ENCODE measurements around the gene RGS3.

The RGS3 gene

GRCh38 chr9:113465599-113466140 is 2.1 kb downstream of the RGS3 start:
- DNase-seq (ENCODE audit: low spot score) = no peak
- Histone ChIP-seq H3K27me3 (ENCODE audit: insufficient read depth, poor library complexity, severe bottlenecking) (peaks cover 12% of the 10 kb centered on the region), H3K4me3 (ENCODE audit: severe bottlenecking) (no peak overlapping the region), H3K4me1 (ENCODE audit: insufficient read depth, poor library complexity, severe bottlenecking) (no peaks in the 10 kb centered on the region), H3K27ac (ENCODE audit: poor library complexity, severe bottlenecking) (no peak overlapping the region), H3K9me3 (ENCODE audit: severe bottlenecking) (no peaks in the 10 kb centered on the region), H3K36me3 (ENCODE audit: low read depth) (no peaks in the 10 kb centered on the region)
- TF ChIP-seq, protein P1, sequence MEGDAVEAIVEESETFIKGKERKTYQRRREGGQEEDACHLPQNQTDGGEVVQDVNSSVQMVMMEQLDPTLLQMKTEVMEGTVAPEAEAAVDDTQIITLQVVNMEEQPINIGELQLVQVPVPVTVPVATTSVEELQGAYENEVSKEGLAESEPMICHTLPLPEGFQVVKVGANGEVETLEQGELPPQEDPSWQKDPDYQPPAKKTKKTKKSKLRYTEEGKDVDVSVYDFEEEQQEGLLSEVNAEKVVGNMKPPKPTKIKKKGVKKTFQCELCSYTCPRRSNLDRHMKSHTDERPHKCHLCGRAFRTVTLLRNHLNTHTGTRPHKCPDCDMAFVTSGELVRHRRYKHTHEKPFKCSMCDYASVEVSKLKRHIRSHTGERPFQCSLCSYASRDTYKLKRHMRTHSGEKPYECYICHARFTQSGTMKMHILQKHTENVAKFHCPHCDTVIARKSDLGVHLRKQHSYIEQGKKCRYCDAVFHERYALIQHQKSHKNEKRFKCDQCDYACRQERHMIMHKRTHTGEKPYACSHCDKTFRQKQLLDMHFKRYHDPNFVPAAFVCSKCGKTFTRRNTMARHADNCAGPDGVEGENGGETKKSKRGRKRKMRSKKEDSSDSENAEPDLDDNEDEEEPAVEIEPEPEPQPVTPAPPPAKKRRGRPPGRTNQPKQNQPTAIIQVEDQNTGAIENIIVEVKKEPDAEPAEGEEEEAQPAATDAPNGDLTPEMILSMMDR (IDR thresholded peaks at IDR 0.05; ENCODE audit: poor library complexity, severe bottlenecking) = no peak
- ATAC-seq (ENCODE audit: low read depth) = no peak

- DNase-seq (ENCODE audit: low spot score) (no peak), ATAC-seq (ENCODE audit: low read depth) (no peak)
- no peaks in the 10 kb centered on the region for H3K4me1 ChIP-seq (ENCODE audit: insufficient read depth, poor library complexity, severe bottlenecking)
These were observed 3.7 kb downstream of the RGS3 start for GRCh38 chr9:113467183-113467582.

GRCh38 chr9:113468716-113469448 is 5.4 kb downstream of the RGS3 start:
- no peaks in the 10 kb centered on the region for H3K4me1 ChIP-seq (ENCODE audit: insufficient read depth, poor library complexity, severe bottlenecking)
- no peaks in the 10 kb centered on the region for H3K9me3 ChIP-seq (ENCODE audit: severe bottlenecking)
- H3K27me3 ChIP-seq (ENCODE audit: insufficient read depth, poor library complexity, severe bottlenecking) = no peaks in the 10 kb centered on the region
- no peak overlapping the region for H3K4me3 ChIP-seq (ENCODE audit: severe bottlenecking)
- TF ChIP-seq, protein P1 (IDR thresholded peaks at IDR 0.05; ENCODE audit: poor library complexity, severe bottlenecking) = no peak
- ATAC-seq (ENCODE audit: low read depth) (no peak), DNase-seq (ENCODE audit: low spot score) (no peak)
- H3K27ac ChIP-seq (ENCODE audit: poor library complexity, severe bottlenecking) = no peak overlapping the region
- H3K36me3 ChIP-seq (ENCODE audit: low read depth) = no peaks in the 10 kb centered on the region

More at GRCh38 chr9:113467183-113467582, 3.7 kb downstream of the RGS3 start:
- Histone ChIP-seq H3K27me3 (ENCODE audit: insufficient read depth, poor library complexity, severe bottlenecking) (peaks cover 12% of the 10 kb centered on the region), H3K9me3 (ENCODE audit: severe bottlenecking) (no peaks in the 10 kb centered on the region), H3K4me3 (ENCODE audit: severe bottlenecking) (no peak overlapping the region), H3K27ac (ENCODE audit: poor library complexity, severe bottlenecking) (no peak overlapping the region), H3K36me3 (ENCODE audit: low read depth) (no peaks in the 10 kb centered on the region)
- TF ChIP-seq, protein P1 (IDR thresholded peaks at IDR 0.05; ENCODE audit: poor library complexity, severe bottlenecking) = no peak

DNA sequence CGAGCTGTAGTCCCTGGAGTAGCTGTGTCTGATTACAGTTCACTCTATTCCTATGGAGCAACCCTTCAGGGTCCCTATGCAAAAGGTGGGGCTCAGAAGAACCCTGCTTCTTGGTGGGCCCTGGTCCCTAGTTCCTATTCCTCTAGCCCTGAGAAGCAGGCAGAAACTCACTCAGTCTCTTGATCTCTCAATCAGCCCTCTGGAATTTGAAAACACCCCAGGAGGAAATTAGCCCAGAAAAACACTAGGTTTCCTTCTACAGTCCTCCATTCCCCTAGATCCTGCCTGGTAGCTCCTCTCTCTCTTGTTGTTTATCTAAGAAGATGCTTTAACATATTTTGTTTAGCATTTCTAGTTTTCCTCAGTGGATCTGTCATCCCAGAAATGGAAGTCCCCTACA is 7.6 kb downstream of the RGS3 start:
- H3K9me3 ChIP-seq (ENCODE audit: severe bottlenecking) = no peaks in the 10 kb centered on the region
- DNase-seq (ENCODE audit: low spot score) (no peak), ATAC-seq (ENCODE audit: low read depth) (no peak)
- H3K27me3 ChIP-seq (ENCODE audit: insufficient read depth, poor library complexity, severe bottlenecking) = no peaks in the 10 kb centered on the region
- no peak overlapping the region for H3K4me3 ChIP-seq (ENCODE audit: severe bottlenecking)
- TF ChIP-seq, protein P1 (IDR thresholded peaks at IDR 0.05; ENCODE audit: poor library complexity, severe bottlenecking) = no peak
- H3K4me1 ChIP-seq (ENCODE audit: insufficient read depth, poor library complexity, severe bottlenecking) = no peaks in the 10 kb centered on the region
- H3K27ac ChIP-seq (ENCODE audit: poor library complexity, severe bottlenecking) = no peak overlapping the region
- H3K36me3 ChIP-seq (ENCODE audit: low read depth) = no peaks in the 10 kb centered on the region

DNA sequence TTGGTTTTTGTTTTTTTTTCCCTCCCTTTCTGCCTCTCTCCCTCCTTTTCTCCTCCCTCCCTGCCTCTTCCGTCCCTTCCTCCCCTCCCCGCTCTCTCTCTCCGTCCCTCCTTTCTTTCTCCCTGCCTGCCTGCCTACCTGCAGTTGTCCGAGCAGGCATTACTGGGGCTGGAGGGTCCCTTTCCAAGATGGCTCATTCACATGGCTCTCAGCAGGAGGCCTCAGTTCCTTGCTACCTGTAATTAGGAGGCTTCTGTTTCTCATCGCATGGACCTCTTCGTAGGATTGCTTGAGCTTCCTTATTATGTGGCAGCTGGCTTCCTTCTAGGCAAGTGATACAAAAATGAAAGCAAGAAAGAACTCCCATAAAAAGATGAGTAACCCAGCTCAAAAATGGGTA is 8.0 kb downstream of the RGS3 start:
- Histone ChIP-seq H3K27ac (ENCODE audit: poor library complexity, severe bottlenecking) (no peak overlapping the region), H3K9me3 (ENCODE audit: severe bottlenecking) (no peaks in the 10 kb centered on the region), H3K27me3 (ENCODE audit: insufficient read depth, poor library complexity, severe bottlenecking) (no peaks in the 10 kb centered on the region), H3K4me1 (ENCODE audit: insufficient read depth, poor library complexity, severe bottlenecking) (no peaks in the 10 kb centered on the region), H3K36me3 (ENCODE audit: low read depth) (no peaks in the 10 kb centered on the region), H3K4me3 (ENCODE audit: severe bottlenecking) (no peak overlapping the region)
- no peak for ATAC-seq (ENCODE audit: low read depth)
- TF ChIP-seq, protein P1 (IDR thresholded peaks at IDR 0.05; ENCODE audit: poor library complexity, severe bottlenecking) = no peak
- no peak for DNase-seq (ENCODE audit: low spot score)

Data from RWPE2 (cell line).